HepG2 (cell line): ENCODE results near the gene PDILT. TPM values are rescaled to one million over a fixed set of nuclear protein-coding genes. Genes with fewer than 3 reads are reported as not detected.

ENCODE experiments used
- ATAC-seq: fragments of 200-7000 bp; cut with Tn5 transposase; 3 replicates; pipeline ENCODE4 v1.9.1; 2020; ENCODE audit warnings: mild to moderate bottlenecking, moderate library complexity
- BruUV-seq: library from RNA; stranded (reverse); fragments of 400-500 nt; replicated peaks from 2 replicates; lab custom pipeline; 2021; lab: Mats Ljungman, UMichigan
- CTCF ChIA-PET: fragments of 300-600 bp; formaldehyde crosslinking; extraction: SDS; loops from one replicate; lab custom pipeline; 2021; ENCODE audit warnings: low total read pairs, inconsistent platforms, low intra/inter-chr PET ratio; lab: Yijun Ruan, JAX
- POLR2A ChIA-PET: fragments of 350-600 bp; sonication (Branson Sonifier 250); formaldehyde crosslinking; loops from one replicate; lab custom pipeline; 2020; ENCODE audit warnings: antibody characterized with exemption, inconsistent platforms; lab: Yijun Ruan, JAX
- DNase-seq: peaks from one replicate; pipeline ENCODE4 v3.0.0-alpha.2; 2015; ENCODE audit warnings: low spot score
- FAIRE-seq: peaks from 3 replicates; lab custom pipeline; 2011; peaks lifted over from hg19 to GRCh38; lab: Jason Lieb, UNC
- H2AFZ ChIP-seq: one replicate; pipeline ENCODE4 v1.6.1; 2011; ENCODE audit warnings: low read length, inconsistent platforms
- H3K27ac ChIP-seq: fragments of 300-600 bp; 3 replicates; pipeline ENCODE4 v1.8.0; 2011; ENCODE audit warnings: mixed run types, mild to moderate bottlenecking, mixed read lengths, low read length, inconsistent platforms; ENCODE audit not compliant: insufficient read depth; ENCODE audit errors: extremely low read length
- H3K27me3 ChIP-seq, 2 experiments: fragments of 200-600 bp in 1 of 2; 2 replicates in 1 of 2; 3 replicates in 1 of 2; pipeline versions ENCODE4 v1.6.0 to v1.8.0; 2011; ENCODE audit warnings: low read length in 2 of 2, mild to moderate bottlenecking in 2 of 2, moderate library complexity in 2 of 2, inconsistent platforms in 1 of 2; ENCODE audit not compliant: insufficient read depth in 2 of 2, control insufficient read depth in 1 of 2
- H3K36me3 ChIP-seq, 2 experiments: fragments of 200-600 bp in 1 of 2; replicated peaks in 1 of 2; 2 replicates in 1 of 2; 3 replicates in 1 of 2; pipeline versions ENCODE4 v1.5.1 to v1.8.0; 2011; ENCODE audit warnings: low read length in 2 of 2, inconsistent platforms in 1 of 2; ENCODE audit not compliant: insufficient read depth in 2 of 2, control insufficient read depth in 1 of 2
- H3K4me1 ChIP-seq: 2 replicates; pipeline ENCODE4 v1.5.1; 2012; ENCODE audit warnings: low read length, inconsistent platforms; ENCODE audit not compliant: insufficient read depth
- H3K4me2 ChIP-seq: 2 replicates; pipeline ENCODE4 v1.6.0; 2011; ENCODE audit warnings: low read depth, low read length, inconsistent platforms
- H3K4me3 ChIP-seq, 3 experiments: fragments of 200-600 bp in 1 of 3; sonication (generic), shearing (Covaris generic) in 1 of 3; replicated peaks in 1 of 3; 2 replicates each; pipeline ENCODE4 v1.5.1; 2011 to 2016; ENCODE audit warnings: low read length in 3 of 3, inconsistent platforms in 2 of 3, low read depth in 2 of 3, mild to moderate bottlenecking in 2 of 3, control low read depth in 1 of 3, mixed read lengths in 1 of 3; ENCODE audit not compliant: insufficient read depth in 1 of 3
- H3K79me2 ChIP-seq: one replicate; pipeline ENCODE4 v1.6.1; 2011; ENCODE audit warnings: low read length, inconsistent platforms; ENCODE audit not compliant: insufficient read depth
- H3K9ac ChIP-seq: 2 replicates; pipeline ENCODE4 v1.6.0; 2011; ENCODE audit warnings: mild to moderate bottlenecking, low read depth, low read length, inconsistent platforms; ENCODE audit not compliant: insufficient read depth
- H3K9me3 ChIP-seq: 2 replicates; pipeline ENCODE4 v1.5.1; 2012; ENCODE audit warnings: mild to moderate bottlenecking, low read length
- H4K20me1 ChIP-seq: 2 replicates; pipeline ENCODE4 v1.6.0; 2011; ENCODE audit warnings: inconsistent platforms, mild to moderate bottlenecking, low read length, moderate library complexity; ENCODE audit not compliant: insufficient read depth
- CREB1 ChIP-seq, 2 experiments: fragments of 450-650 bp in 1 of 2; IDR thresholded peaks; 2 replicates each; pipeline ENCODE4 v1.6.1; 2016 to 2017; ENCODE audit warnings: control low read depth in 1 of 2, mild to moderate bottlenecking in 1 of 2, missing compliant biosample characterization in 1 of 2, missing genetic modification characterization in 1 of 2
- TMF1 ChIP-seq: sonication (generic); formaldehyde crosslinking; IDR thresholded peaks from 2 replicates; pipeline ENCODE4 v1.8.1; 2022; ENCODE audit warnings: low read depth, missing genetic modification reagents
- ZBTB26 ChIP-seq: IDR thresholded peaks from 2 replicates; pipeline ENCODE4 v1.6.1; 2016; ENCODE audit warnings: missing compliant biosample characterization, missing genetic modification reagents, borderline replicate concordance
- ZNF550 ChIP-seq: sonication (generic); formaldehyde crosslinking; IDR thresholded peaks from 2 replicates; pipeline ENCODE4 v1.4.0; 2020; ENCODE audit warnings: mild to moderate bottlenecking, missing genetic modification reagents, borderline replicate concordance
- WGBS: methylation state at CpG from one replicate; pipeline ENCODE4 v1.1.6; 2017; ENCODE audit warnings: low lambda C conversion rate; 5-methylcytosine and 5-hydroxymethylcytosine counted together
- in situ Hi-C: cut with HindIII; loops from 2 replicates; pipeline ENCODE4 v1.10.0; 2017; ENCODE audit warnings: low pct_unique_long_range_greater_than_20kb; ENCODE audit not compliant: extremely low pct_ligation_motif_present
- intact Hi-C: fragments of 100-400 bp; cut with micrococcal nuclease; formaldehyde crosslinking; loops from one replicate; pipeline ENCODE4 v1.10.0; 2022; ENCODE audit not compliant: unreplicated experiment
- polyA plus RNA-seq, 8 experiments: library from polyadenylated mRNA; depleted of rRNA in 3 of 8; stranded (reverse) in 7 of 8; unstranded in 1 of 8; fragments of >200 nt; fragmentation: Illumina TruSeq in 4 of 8; extraction: Trizol in 4 of 8; gene quantifications; 2 replicates each; pipeline versions ENCODE4 v1.2.1 to v1.2.3, GENCODE V29; 2011 to 2016; ENCODE audit warnings: low read depth in 4 of 8, missing spikeins in 1 of 8, mixed read lengths in 1 of 8; ENCODE audit not compliant: insufficient read depth in 1 of 8
- total RNA-seq, 5 experiments: library from RNA; depleted of rRNA; stranded (reverse); fragments of >200 nt; fragmentation: Illumina TruSeq; extraction: Trizol; gene quantifications; 2 replicates each; pipeline ENCODE4 v1.2.3, GENCODE V29; 2016; ENCODE audit warnings: low read depth in 1 of 5
- TF ChIP-seq, protein P1 (sequence below): sonication (generic); formaldehyde crosslinking; IDR thresholded peaks from 2 replicates; pipeline ENCODE4 v1.4.0; 2020; ENCODE audit warnings: low read depth, missing genetic modification reagents
- TF ChIP-seq, protein P2 (sequence below): sonication (generic); formaldehyde crosslinking; IDR thresholded peaks from 2 replicates; pipeline ENCODE4 v1.4.0; 2020; ENCODE audit warnings: missing genetic modification reagents, borderline replicate concordance

The PDILT gene
- total and polyA plus RNA-seq, 2 of the 13 experiments (the other 11 are each of a cell fraction or from before 2014, with no cell fraction given) = not detected

GRCh38 chr16:20336955-20337354 lies 67.6 kb downstream of the PDILT start:
- DNase-seq (no peak), FAIRE-seq (no peak), ATAC-seq (no peak)
- H3K4me1 ChIP-seq = no peaks in the 10 kb centered on the region
- no peaks in the 10 kb centered on the region for H3K9me3 ChIP-seq
- H3K36me3 ChIP-seq = no peaks in the 10 kb centered on the region
- no peaks in the 10 kb centered on the region for H3K79me2 ChIP-seq
- H3K27ac ChIP-seq = no peak overlapping the region
- BruUV-seq = no TSS peak
- in situ Hi-C loops (no loop called here), intact Hi-C loops (no loop called here)
- H3K9ac ChIP-seq = no peak overlapping the region
- H2AFZ ChIP-seq = no peak overlapping the region
- no peaks in the 10 kb centered on the region for H4K20me1 ChIP-seq
- TF ChIP-seq ZBTB26 (no peak), ZNF550 (CRISPR knock-in tag) (no peak), TMF1 (CRISPR knock-in tag) (no peak), CREB1 (IDR thresholded peaks at IDR 0.05) (no peak), CREB1 (CRISPR knock-in tag; IDR thresholded peaks at IDR 0.05) (no peak)
- TF ChIP-seq, protein P1, sequence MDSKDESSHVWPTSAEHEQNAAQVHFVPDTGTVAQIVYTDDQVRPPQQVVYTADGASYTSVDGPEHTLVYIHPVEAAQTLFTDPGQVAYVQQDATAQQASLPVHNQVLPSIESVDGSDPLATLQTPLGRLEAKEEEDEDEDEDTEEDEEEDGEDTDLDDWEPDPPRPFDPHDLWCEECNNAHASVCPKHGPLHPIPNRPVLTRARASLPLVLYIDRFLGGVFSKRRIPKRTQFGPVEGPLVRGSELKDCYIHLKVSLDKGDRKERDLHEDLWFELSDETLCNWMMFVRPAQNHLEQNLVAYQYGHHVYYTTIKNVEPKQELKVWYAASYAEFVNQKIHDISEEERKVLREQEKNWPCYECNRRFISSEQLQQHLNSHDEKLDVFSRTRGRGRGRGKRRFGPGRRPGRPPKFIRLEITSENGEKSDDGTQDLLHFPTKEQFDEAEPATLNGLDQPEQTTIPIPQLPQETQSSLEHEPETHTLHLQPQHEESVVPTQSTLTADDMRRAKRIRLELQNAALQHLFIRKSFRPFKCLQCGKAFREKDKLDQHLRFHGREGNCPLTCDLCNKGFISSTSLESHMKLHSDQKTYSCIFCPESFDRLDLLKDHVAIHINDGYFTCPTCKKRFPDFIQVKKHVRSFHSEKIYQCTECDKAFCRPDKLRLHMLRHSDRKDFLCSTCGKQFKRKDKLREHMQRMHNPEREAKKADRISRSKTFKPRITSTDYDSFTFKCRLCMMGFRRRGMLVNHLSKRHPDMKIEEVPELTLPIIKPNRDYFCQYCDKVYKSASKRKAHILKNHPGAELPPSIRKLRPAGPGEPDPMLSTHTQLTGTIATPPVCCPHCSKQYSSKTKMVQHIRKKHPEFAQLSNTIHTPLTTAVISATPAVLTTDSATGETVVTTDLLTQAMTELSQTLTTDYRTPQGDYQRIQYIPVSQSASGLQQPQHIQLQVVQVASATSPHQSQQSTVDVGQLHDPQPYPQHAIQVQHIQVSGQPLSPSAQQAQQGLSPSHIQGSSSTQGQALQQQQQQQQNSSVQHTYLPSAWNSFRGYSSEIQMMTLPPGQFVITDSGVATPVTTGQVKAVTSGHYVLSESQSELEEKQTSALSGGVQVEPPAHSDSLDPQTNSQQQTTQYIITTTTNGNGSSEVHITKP = no peak
- TF ChIP-seq, protein P2, sequence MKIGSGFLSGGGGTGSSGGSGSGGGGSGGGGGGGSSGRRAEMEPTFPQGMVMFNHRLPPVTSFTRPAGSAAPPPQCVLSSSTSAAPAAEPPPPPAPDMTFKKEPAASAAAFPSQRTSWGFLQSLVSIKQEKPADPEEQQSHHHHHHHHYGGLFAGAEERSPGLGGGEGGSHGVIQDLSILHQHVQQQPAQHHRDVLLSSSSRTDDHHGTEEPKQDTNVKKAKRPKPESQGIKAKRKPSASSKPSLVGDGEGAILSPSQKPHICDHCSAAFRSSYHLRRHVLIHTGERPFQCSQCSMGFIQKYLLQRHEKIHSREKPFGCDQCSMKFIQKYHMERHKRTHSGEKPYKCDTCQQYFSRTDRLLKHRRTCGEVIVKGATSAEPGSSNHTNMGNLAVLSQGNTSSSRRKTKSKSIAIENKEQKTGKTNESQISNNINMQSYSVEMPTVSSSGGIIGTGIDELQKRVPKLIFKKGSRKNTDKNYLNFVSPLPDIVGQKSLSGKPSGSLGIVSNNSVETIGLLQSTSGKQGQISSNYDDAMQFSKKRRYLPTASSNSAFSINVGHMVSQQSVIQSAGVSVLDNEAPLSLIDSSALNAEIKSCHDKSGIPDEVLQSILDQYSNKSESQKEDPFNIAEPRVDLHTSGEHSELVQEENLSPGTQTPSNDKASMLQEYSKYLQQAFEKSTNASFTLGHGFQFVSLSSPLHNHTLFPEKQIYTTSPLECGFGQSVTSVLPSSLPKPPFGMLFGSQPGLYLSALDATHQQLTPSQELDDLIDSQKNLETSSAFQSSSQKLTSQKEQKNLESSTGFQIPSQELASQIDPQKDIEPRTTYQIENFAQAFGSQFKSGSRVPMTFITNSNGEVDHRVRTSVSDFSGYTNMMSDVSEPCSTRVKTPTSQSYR (CRISPR knock-in tag) = peak; percentile 23; the same call in 1 of the 2 replicates
- no peak overlapping the region for H3K4me3 ChIP-seq
- H3K27me3 ChIP-seq = peaks cover 0 to 24% of the 10 kb centered on the region in 2 experiments; a peak in 4 of 5 replicates
- no peak overlapping the region for H3K4me2 ChIP-seq
- WGBS = 26% methylated on average over 2 of the region's 2 CpGs
- ChIA-PET POLR2A (no interaction called here), CTCF (no interaction called here)
